ENCODE data around the gene CD177.
"Not testable (repeated sequence)": the region's sequence is repeated elsewhere in the genome, so short reads cannot be mapped to it uniquely, and the experiment has no call there.

The CD177 gene

GRCh38 chr19:43351998-43352746 is 1.3 kb upstream of the CD177 start:
- TF ChIP-seq CTCF (IDR thresholded peaks at IDR 0.05), result no peak
- Histone ChIP-seq H3K79me2 (no peaks in the 10 kb centered on the region), H3K4me3 (ENCODE audit: low read depth, low read length) (no peak overlapping the region), H3K4me1 (no peaks in the 10 kb centered on the region), H3K9me3 (ENCODE audit: control insufficient read depth, low read length) (no peaks in the 10 kb centered on the region), H2AFZ (no peak overlapping the region), H3K9ac (no peak overlapping the region), H3K4me2 (ENCODE audit: low read length) (no peak overlapping the region), H3K36me3 (ENCODE audit: control insufficient read depth, insufficient read depth, low read length) (no peaks in the 10 kb centered on the region), H3K27me3 (ENCODE audit: control insufficient read depth, insufficient read depth, low read length) (no peaks in the 10 kb centered on the region), H3K27ac (no peak overlapping the region)

- Histone ChIP-seq H3K79me2 (no peaks in the 10 kb centered on the region), H3K4me2 (ENCODE audit: low read length) (no peak overlapping the region), H2AFZ (peak overlapping the region; percentile 60), H3K4me1 (no peaks in the 10 kb centered on the region), H3K9ac (no peak overlapping the region), H3K27ac (no peak overlapping the region), H3K9me3 (ENCODE audit: control insufficient read depth, low read length) (no peaks in the 10 kb centered on the region), H3K4me3 (ENCODE audit: low read depth, low read length) (no peak overlapping the region), H3K36me3 (ENCODE audit: control insufficient read depth, insufficient read depth, low read length) (no peaks in the 10 kb centered on the region), H3K27me3 (ENCODE audit: control insufficient read depth, insufficient read depth, low read length) (no peaks in the 10 kb centered on the region)
- TF ChIP-seq CTCF (IDR thresholded peaks at IDR 0.05), result no peak
Observed at GRCh38 chr19:43354305-43354627, 780 bp downstream of the CD177 start.

- not testable (repeated sequence) for H3K4me2 ChIP-seq (ENCODE audit: low read length); H2AFZ ChIP-seq; H3K9ac ChIP-seq
Observed at GRCh38 chr19:43356749-43357148, 3.3 kb downstream of the CD177 start.

GRCh38 chr19:43362179-43362578 is 8.7 kb downstream of the CD177 start:
- H3K4me2 ChIP-seq (ENCODE audit: low read length), result no peak overlapping the region
- H3K27ac ChIP-seq, result no peak overlapping the region
- H3K9me3 ChIP-seq (ENCODE audit: control insufficient read depth, low read length), result no peaks in the 10 kb centered on the region
- H3K4me1 ChIP-seq, result no peaks in the 10 kb centered on the region
- H3K36me3 ChIP-seq (ENCODE audit: control insufficient read depth, insufficient read depth, low read length), result no peaks in the 10 kb centered on the region
- no peak overlapping the region for H3K9ac ChIP-seq
- TF ChIP-seq CTCF (IDR thresholded peaks at IDR 0.05), result no peak
- H3K27me3 ChIP-seq (ENCODE audit: control insufficient read depth, insufficient read depth, low read length), result no peaks in the 10 kb centered on the region
- no peaks in the 10 kb centered on the region for H3K79me2 ChIP-seq
- H2AFZ ChIP-seq, result no peak overlapping the region
- no peak overlapping the region for H3K4me3 ChIP-seq (ENCODE audit: low read depth, low read length)

More at GRCh38 chr19:43356749-43357148, 3.3 kb downstream of the CD177 start:
- not testable (repeated sequence) for H3K27ac ChIP-seq; H3K79me2 ChIP-seq; H3K4me3 ChIP-seq (ENCODE audit: low read depth, low read length); H3K4me1 ChIP-seq; H3K9me3 ChIP-seq (ENCODE audit: control insufficient read depth, low read length); H3K36me3 ChIP-seq (ENCODE audit: control insufficient read depth, insufficient read depth, low read length); H3K27me3 ChIP-seq (ENCODE audit: control insufficient read depth, insufficient read depth, low read length)

- no peak overlapping the region for H3K27ac ChIP-seq
- TF ChIP-seq CTCF (IDR thresholded peaks at IDR 0.05), result no peak
- no peaks in the 10 kb centered on the region for H3K27me3 ChIP-seq (ENCODE audit: control insufficient read depth, insufficient read depth, low read length)
- H3K4me2 ChIP-seq (ENCODE audit: low read length), result no peak overlapping the region
- no peaks in the 10 kb centered on the region for H3K36me3 ChIP-seq (ENCODE audit: control insufficient read depth, insufficient read depth, low read length)
- H3K4me3 ChIP-seq (ENCODE audit: low read depth, low read length), result no peak overlapping the region
- H3K79me2 ChIP-seq, result no peaks in the 10 kb centered on the region
- H2AFZ ChIP-seq, result no peak overlapping the region
- no peaks in the 10 kb centered on the region for H3K9me3 ChIP-seq (ENCODE audit: control insufficient read depth, low read length)
- no peaks in the 10 kb centered on the region for H3K4me1 ChIP-seq
- H3K9ac ChIP-seq, result no peak overlapping the region
Observed at GRCh38 chr19:43362745-43363144, 9.3 kb downstream of the CD177 start.

GRCh38 chr19:43365677-43366076 is 12.2 kb downstream of the CD177 start:
- not testable (repeated sequence) for H3K9me3 ChIP-seq (ENCODE audit: control insufficient read depth, low read length); H2AFZ ChIP-seq; H3K27ac ChIP-seq; H3K4me2 ChIP-seq (ENCODE audit: low read length); H3K9ac ChIP-seq; H3K4me1 ChIP-seq; H3K27me3 ChIP-seq (ENCODE audit: control insufficient read depth, insufficient read depth, low read length); H3K36me3 ChIP-seq (ENCODE audit: control insufficient read depth, insufficient read depth, low read length); H3K79me2 ChIP-seq; H3K4me3 ChIP-seq (ENCODE audit: low read depth, low read length)

All from parathyroid adenoma (tissue), 2 donors.